ENCODE results near the gene CXCL5.
"Not testable (repeated sequence)": the region's sequence is repeated elsewhere in the genome, so short reads cannot be mapped to it uniquely, and the experiment has no call there.

Gene CXCL5

DNA sequence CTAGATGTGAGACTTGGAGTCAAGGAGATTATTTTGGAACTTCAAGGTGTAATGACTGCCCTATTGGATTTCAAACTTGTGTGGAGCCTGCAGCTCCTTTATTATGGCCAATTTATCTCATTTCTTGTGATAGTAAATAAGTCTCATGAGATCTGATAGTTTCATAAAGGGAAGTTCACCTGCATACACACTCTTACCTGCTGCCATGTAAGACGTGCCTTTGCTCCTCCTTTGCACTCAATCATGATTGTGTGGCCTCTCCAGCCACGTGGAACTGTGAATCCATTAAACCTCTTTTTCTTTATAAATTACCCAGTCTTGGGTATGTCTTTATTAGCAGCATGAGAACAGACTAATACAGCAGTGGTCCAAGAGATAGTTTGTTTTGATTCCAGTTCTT is 35.8 kb downstream of the CXCL5 start:
- no peak overlapping the region for H3K4me3 ChIP-seq (ENCODE audit: low read depth, low read length)
- TF ChIP-seq, protein P1, sequence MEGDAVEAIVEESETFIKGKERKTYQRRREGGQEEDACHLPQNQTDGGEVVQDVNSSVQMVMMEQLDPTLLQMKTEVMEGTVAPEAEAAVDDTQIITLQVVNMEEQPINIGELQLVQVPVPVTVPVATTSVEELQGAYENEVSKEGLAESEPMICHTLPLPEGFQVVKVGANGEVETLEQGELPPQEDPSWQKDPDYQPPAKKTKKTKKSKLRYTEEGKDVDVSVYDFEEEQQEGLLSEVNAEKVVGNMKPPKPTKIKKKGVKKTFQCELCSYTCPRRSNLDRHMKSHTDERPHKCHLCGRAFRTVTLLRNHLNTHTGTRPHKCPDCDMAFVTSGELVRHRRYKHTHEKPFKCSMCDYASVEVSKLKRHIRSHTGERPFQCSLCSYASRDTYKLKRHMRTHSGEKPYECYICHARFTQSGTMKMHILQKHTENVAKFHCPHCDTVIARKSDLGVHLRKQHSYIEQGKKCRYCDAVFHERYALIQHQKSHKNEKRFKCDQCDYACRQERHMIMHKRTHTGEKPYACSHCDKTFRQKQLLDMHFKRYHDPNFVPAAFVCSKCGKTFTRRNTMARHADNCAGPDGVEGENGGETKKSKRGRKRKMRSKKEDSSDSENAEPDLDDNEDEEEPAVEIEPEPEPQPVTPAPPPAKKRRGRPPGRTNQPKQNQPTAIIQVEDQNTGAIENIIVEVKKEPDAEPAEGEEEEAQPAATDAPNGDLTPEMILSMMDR (IDR thresholded peaks at IDR 0.05; ENCODE audit: low read depth, low read length) = no peak

DNA sequence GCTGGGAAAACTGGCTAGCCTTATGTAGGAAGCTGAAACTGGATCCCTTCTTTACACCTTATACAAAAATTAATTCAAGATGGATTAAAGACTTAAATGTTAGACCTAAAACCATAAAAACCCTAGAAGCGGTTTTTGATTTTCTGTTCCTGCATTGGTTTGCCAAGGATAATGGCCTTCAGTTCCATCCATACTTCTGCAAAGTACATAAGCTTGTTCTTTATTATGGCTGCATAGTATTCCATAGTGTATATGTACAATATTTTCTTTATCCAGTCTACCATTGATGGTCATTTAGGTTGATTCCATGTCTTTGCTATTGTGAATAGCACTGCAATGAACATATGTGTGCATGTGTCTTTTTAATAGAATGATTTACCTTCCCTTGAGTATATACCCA is 39.4 kb downstream of the CXCL5 start:
- not testable (repeated sequence) for H3K4me3 ChIP-seq (ENCODE audit: low read depth, low read length)

DNA sequence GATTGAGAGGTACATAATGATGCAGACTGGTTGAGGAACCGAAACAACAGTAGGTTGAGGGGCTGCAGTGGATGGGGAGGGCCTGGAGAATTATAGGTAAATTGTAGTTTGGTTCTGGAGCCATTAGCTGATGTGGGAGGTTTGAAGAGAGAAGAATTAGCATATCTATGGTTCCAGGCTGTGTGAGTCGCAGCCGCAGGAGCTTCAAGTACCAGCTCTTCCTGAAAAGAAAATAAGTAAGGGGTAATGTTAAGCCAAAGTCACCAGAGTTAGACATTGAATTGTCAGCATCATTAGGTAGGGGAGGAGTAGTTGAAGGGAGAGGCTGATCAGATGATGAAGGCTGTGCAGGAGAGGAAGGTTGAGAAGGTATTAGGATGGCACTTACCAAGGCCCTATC is 46.1 kb downstream of the CXCL5 start:
- H3K4me3 ChIP-seq (ENCODE audit: low read depth, low read length) = no peak overlapping the region
- TF ChIP-seq, protein P1 (IDR thresholded peaks at IDR 0.05; ENCODE audit: low read depth, low read length) = no peak

DNA sequence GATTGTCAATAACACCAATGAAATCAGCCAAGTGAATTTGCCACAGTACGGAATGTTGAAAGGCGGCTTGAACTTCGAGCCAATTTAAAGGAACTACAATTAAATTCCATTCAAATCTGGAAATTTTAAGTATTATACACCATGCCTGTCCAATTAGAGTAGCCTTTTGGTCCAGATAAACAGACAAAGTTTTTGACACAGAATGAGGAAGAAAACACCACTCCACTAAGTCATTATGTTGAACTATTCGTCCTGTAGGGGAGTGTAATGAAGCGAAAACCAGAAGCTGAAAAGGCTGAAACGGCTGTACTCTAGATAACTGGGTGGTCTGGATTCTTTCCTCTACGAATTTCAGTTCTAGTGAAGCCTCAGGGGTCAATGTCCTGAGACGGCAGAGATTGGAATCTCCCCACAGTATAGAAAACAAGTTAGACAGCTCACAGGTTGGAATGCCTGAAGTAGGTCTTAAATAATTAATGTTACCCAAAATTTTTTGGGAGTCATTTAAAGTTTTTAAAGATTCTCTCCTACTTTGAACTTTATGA is 48.0 kb downstream of the CXCL5 start:
- not testable (repeated sequence) for H3K4me3 ChIP-seq (ENCODE audit: low read depth, low read length)

- no peak overlapping the region for H3K4me3 ChIP-seq (ENCODE audit: low read depth, low read length)
- TF ChIP-seq, protein P1 (IDR thresholded peaks at IDR 0.05; ENCODE audit: low read depth, low read length) = no peak
These were observed 49.3 kb downstream of the CXCL5 start for GRCh38 chr4:73948990-73949706.

DNA sequence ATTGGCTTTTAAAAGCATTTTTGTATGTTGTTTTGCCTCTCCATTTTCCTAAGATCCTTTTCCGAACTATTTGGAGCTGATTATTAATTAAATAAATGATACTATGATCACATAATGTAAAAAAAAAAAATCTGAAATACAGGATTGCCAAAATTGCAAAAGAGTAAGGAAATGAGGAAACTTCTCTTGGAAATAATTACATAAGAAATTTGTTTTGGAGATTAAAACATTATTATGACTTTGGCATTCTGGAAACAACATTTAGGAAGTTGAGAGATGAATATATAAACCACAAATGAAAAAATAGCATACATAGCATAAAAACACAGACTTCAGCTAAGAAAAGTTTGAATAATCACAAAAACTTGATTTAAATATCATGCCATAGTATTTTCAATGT is 50.2 kb downstream of the CXCL5 start:
- H3K4me3 ChIP-seq (ENCODE audit: low read depth, low read length) = no peak overlapping the region
- TF ChIP-seq, protein P1 (IDR thresholded peaks at IDR 0.05; ENCODE audit: low read depth, low read length) = no peak

DNA sequence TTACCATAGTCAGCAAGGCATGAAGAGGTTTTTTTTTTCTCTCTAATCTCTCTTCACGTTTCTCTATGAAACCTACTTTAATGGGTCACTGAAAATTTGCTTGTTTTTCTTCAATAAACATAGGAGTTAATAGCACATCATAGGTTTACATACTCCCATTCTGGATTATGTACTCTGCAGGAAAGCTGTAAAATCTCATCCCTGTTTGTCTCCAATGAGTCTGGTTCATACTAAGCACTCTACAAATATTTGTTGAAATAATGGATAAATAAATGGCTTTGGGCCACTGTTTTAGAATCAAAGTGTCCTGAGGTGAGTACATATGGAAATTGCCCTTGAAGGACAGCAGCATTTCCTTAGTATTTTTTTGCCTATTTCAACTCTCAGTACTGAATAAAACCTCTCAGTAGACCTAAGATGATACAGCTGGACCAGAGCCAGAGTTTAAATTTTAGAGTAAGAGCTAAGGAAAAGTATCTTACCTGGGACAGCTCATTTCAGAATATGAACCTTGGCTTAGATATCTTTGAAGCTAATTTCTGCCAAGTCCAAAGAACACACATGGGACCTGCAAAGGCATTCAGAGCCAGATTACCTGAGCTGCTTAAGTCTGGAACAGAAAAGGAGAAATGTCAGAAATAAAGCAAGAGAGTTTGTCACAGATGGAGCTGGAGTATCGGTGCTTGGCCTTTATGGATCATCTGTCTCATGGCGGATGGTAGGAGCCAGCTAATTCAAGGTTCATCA is 51.1 kb downstream of the CXCL5 start:
- TF ChIP-seq, protein P1 (IDR thresholded peaks at IDR 0.05; ENCODE audit: low read depth, low read length) = no peak
- no peak overlapping the region for H3K4me3 ChIP-seq (ENCODE audit: low read depth, low read length)

GRCh38 chr4:73945674-73946449 is 52.6 kb downstream of the CXCL5 start:
- TF ChIP-seq, protein P1 (IDR thresholded peaks at IDR 0.05; ENCODE audit: low read depth, low read length) = no peak
- no peak overlapping the region for H3K4me3 ChIP-seq (ENCODE audit: low read depth, low read length)
